ENCODE results near the gene ONECUT2.

ONECUT2 gene

GRCh38 chr18:57430079-57431001, 4.8 kb upstream of the ONECUT2 start:
- FAIRE-seq (no peak), DNase-seq (ENCODE audit: insufficient read length, low spot score) (no peak)
- no peak for TF ChIP-seq POLR2A (IDR thresholded peaks at IDR 0.05; ENCODE audit: low read depth, low read length)
- TF ChIP-seq POU2F2 (IDR thresholded peaks at IDR 0.05; ENCODE audit: low read depth, low read length) = no peak
- TF ChIP-seq PAX5 (IDR thresholded peaks at IDR 0.05; ENCODE audit: insufficient read depth, low read length, severe bottlenecking) = no peak
- no peak for TF ChIP-seq TAF1 (IDR thresholded peaks at IDR 0.05; ENCODE audit: low read depth, low read length)
- TF ChIP-seq SPI1 (IDR thresholded peaks at IDR 0.05; ENCODE audit: low read depth, low read length) = no peak
- TF ChIP-seq POLR2AphosphoS5 (IDR thresholded peaks at IDR 0.05; ENCODE audit: low read depth, low read length) = no peak

GRCh38 chr18:57431002-57431382, 4.2 kb upstream of the ONECUT2 start:
- TF ChIP-seq POU2F2 (IDR thresholded peaks at IDR 0.05; ENCODE audit: low read depth, low read length) = no peak
- no peak for TF ChIP-seq POLR2A (IDR thresholded peaks at IDR 0.05; ENCODE audit: low read depth, low read length)
- no peak for TF ChIP-seq POLR2AphosphoS5 (IDR thresholded peaks at IDR 0.05; ENCODE audit: low read depth, low read length)
- TF ChIP-seq TAF1 (IDR thresholded peaks at IDR 0.05; ENCODE audit: low read depth, low read length) = no peak
- TF ChIP-seq SPI1 (IDR thresholded peaks at IDR 0.05; ENCODE audit: low read depth, low read length) = no peak
- no peak for TF ChIP-seq PAX5 (IDR thresholded peaks at IDR 0.05; ENCODE audit: insufficient read depth, low read length, severe bottlenecking)
- DNase-seq (ENCODE audit: insufficient read length, low spot score) (no peak), FAIRE-seq (no peak)

GRCh38 chr18:57431467-57432080, 3.6 kb upstream of the ONECUT2 start:
- DNase-seq (ENCODE audit: insufficient read length, low spot score) (no peak), FAIRE-seq (no peak)
- TF ChIP-seq SPI1 (IDR thresholded peaks at IDR 0.05; ENCODE audit: low read depth, low read length) (no peak), TAF1 (IDR thresholded peaks at IDR 0.05; ENCODE audit: low read depth, low read length) (no peak), PAX5 (IDR thresholded peaks at IDR 0.05; ENCODE audit: insufficient read depth, low read length, severe bottlenecking) (no peak), POLR2A (IDR thresholded peaks at IDR 0.05; ENCODE audit: low read depth, low read length) (no peak)

- DNase-seq (ENCODE audit: insufficient read length, low spot score) (no peak), FAIRE-seq (no peak)
- TF ChIP-seq POLR2AphosphoS5 (IDR thresholded peaks at IDR 0.05; ENCODE audit: low read depth, low read length) (no peak), SPI1 (IDR thresholded peaks at IDR 0.05; ENCODE audit: low read depth, low read length) (no peak), PAX5 (IDR thresholded peaks at IDR 0.05; ENCODE audit: insufficient read depth, low read length, severe bottlenecking) (no peak), TAF1 (IDR thresholded peaks at IDR 0.05; ENCODE audit: low read depth, low read length) (no peak), POU2F2 (IDR thresholded peaks at IDR 0.05; ENCODE audit: low read depth, low read length) (no peak), POLR2A (IDR thresholded peaks at IDR 0.05; ENCODE audit: low read depth, low read length) (no peak)
Observed at GRCh38 chr18:57432140-57432539, 3.0 kb upstream of the ONECUT2 start.

- FAIRE-seq = no peak
Observed at GRCh38 chr18:57432751-57433400, 2.3 kb upstream of the ONECUT2 start.

GRCh38 chr18:57433482-57433881, 1.7 kb upstream of the ONECUT2 start:
- FAIRE-seq = no peak
- DNase-seq (ENCODE audit: insufficient read length, low spot score) = no peak
- TF ChIP-seq TAF1 (IDR thresholded peaks at IDR 0.05; ENCODE audit: low read depth, low read length) (no peak), POLR2AphosphoS5 (IDR thresholded peaks at IDR 0.05; ENCODE audit: low read depth, low read length) (no peak), PAX5 (IDR thresholded peaks at IDR 0.05; ENCODE audit: insufficient read depth, low read length, severe bottlenecking) (no peak), POU2F2 (IDR thresholded peaks at IDR 0.05; ENCODE audit: low read depth, low read length) (no peak), SPI1 (IDR thresholded peaks at IDR 0.05; ENCODE audit: low read depth, low read length) (no peak), POLR2A (IDR thresholded peaks at IDR 0.05; ENCODE audit: low read depth, low read length) (no peak)

More at GRCh38 chr18:57432751-57433400, 2.3 kb upstream of the ONECUT2 start:
- no peak for DNase-seq (ENCODE audit: insufficient read length, low spot score)
- no peak for TF ChIP-seq SPI1 (IDR thresholded peaks at IDR 0.05; ENCODE audit: low read depth, low read length)
- TF ChIP-seq TAF1 (IDR thresholded peaks at IDR 0.05; ENCODE audit: low read depth, low read length) = no peak
- no peak for TF ChIP-seq POU2F2 (IDR thresholded peaks at IDR 0.05; ENCODE audit: low read depth, low read length)
- no peak for TF ChIP-seq POLR2AphosphoS5 (IDR thresholded peaks at IDR 0.05; ENCODE audit: low read depth, low read length)
- no peak for TF ChIP-seq POLR2A (IDR thresholded peaks at IDR 0.05; ENCODE audit: low read depth, low read length)
- no peak for TF ChIP-seq PAX5 (IDR thresholded peaks at IDR 0.05; ENCODE audit: insufficient read depth, low read length, severe bottlenecking)

- no peak for TF ChIP-seq POU2F2 (IDR thresholded peaks at IDR 0.05; ENCODE audit: low read depth, low read length)
- TF ChIP-seq TAF1 (IDR thresholded peaks at IDR 0.05; ENCODE audit: low read depth, low read length) = no peak
- no peak for TF ChIP-seq SPI1 (IDR thresholded peaks at IDR 0.05; ENCODE audit: low read depth, low read length)
- TF ChIP-seq POLR2A (IDR thresholded peaks at IDR 0.05; ENCODE audit: low read depth, low read length) = no peak
- TF ChIP-seq POLR2AphosphoS5 (IDR thresholded peaks at IDR 0.05; ENCODE audit: low read depth, low read length) = no peak
- TF ChIP-seq PAX5 (IDR thresholded peaks at IDR 0.05; ENCODE audit: insufficient read depth, low read length, severe bottlenecking) = no peak
- FAIRE-seq (no peak), DNase-seq (ENCODE audit: insufficient read length, low spot score) (no peak)
Observed at GRCh38 chr18:57433934-57434535, 1.1 kb upstream of the ONECUT2 start.

GRCh38 chr18:57435846-57436190, 644 bp downstream of the ONECUT2 start:
- FAIRE-seq (no peak), DNase-seq (ENCODE audit: insufficient read length, low spot score) (no peak)
- TF ChIP-seq POLR2AphosphoS5 (IDR thresholded peaks at IDR 0.05; ENCODE audit: low read depth, low read length) = no peak
- TF ChIP-seq POLR2A (IDR thresholded peaks at IDR 0.05; ENCODE audit: low read depth, low read length) = no peak
- TF ChIP-seq SPI1 (IDR thresholded peaks at IDR 0.05; ENCODE audit: low read depth, low read length) = no peak
- no peak for TF ChIP-seq PAX5 (IDR thresholded peaks at IDR 0.05; ENCODE audit: insufficient read depth, low read length, severe bottlenecking)
- no peak for TF ChIP-seq POU2F2 (IDR thresholded peaks at IDR 0.05; ENCODE audit: low read depth, low read length)
